HG03432 (cell line): Measurements from ENCODE around the gene ST8SIA1.
"Not testable (repeated sequence)": the region's sequence is repeated elsewhere in the genome, so short reads cannot be mapped to it uniquely, and the experiment has no call there.

Experiments used
- ATAC-seq: cut with Tn5 transposase; IDR thresholded peaks from one replicate; pipeline ENCODE4 v1.9.1; 2021; ENCODE audit warnings: mild to moderate bottlenecking, moderate library complexity; ENCODE audit not compliant: unreplicated experiment

ST8SIA1 gene

GRCh38 chr12:22334410-22335100 is at the start of gene ST8SIA1:
ST8SIA1 (minus strand) TSS chr12:22334707; CDS start chr12:22334232, 475 bp downstream.
- peak; percentile 16 for ATAC-seq

GRCh38 chr12:22380031-22380430 is 45.5 kb upstream of the ST8SIA1 start:
- ATAC-seq, result no peak

DNA sequence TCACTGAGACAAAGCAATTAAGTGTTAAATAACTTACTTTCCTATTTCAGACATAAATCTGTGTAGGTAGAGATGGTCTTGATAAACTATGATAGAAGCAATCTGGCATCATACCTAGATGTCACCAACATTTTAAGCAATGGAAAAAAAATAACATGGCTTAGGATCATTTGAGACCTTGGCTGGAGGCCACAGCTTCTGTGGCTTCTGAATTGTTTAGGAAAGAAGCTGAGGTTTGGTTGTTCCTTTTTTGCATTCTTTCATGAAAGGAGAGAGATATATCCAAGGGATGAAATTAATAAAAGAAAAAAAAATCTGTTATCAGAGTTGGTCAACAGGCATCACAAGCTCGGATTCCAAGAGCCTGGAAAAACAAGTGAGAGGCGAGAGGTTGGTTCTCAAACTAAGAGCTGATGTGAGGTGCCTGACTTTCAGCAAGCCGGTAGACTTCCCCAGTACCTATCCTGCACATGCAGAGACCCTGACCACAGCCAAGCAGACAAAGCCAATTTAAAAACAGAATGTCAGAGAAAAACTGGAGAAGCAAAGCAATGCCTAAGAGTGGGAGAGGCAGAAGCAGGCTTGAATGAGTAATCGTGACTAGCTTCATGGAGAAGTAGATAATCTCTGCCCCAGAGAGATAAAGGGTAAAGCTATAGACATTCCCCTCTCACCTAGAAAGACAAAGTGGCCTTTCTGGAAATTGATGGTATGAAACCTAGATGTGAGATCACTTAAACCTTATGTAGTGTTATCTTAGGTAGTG is 43.4 kb upstream of the ST8SIA1 start:
- no peak for ATAC-seq

DNA sequence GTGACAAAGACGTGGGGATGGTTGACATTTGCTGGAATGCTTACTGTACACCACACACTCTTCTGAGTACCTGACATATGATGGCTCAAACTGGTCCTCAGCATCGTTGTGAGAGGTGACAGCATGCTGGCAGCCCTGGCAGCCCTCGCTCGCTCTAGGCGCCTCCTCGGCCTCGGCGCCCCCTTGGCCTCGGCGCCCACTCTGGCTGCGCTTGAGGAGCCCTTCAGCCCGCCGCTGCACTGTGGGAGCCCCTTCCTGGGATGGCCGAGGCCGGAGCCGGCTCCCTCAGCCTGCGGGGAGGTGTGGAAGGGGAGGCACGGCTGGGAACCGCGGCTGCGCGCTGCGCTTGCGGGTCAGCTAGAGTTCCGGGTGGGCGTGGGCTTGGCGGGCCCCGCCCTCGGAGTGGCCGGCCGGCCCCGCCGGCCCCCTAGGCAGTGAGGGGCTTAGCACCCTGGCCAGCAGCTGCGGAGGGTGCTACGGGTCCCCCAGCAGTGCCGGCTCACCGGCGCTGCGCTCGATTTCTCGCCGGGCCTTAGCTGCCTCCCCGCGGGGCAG is 42.2 kb upstream of the ST8SIA1 start:
- ATAC-seq, result not testable (repeated sequence)

- ATAC-seq, result peak; percentile 48
Measured at GRCh38 chr12:22374508-22374907, 40.0 kb upstream of the ST8SIA1 start.

DNA sequence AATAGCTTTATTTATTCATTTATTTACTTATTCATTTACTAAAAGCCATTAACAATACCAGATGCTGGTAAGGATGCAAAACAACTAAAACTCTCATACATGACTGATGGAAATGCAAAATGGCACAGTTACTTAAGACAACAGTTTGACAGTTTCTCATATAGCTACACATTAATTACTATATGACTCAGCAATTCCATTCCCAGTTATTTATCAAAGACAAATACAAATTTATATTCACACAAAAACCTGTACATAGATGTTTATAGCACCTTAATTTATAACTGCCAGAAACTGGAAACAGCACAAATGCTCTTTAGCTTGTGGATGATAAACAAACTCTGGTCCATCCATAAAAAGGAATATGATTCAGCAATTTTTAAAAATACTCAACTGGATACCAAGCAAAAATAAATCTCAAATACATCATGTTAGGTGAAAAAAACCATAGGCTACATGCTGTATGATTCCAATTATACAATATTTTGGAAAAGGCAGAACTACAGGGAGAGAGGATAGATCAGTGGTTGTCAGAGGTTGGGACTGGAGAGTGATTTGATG is 37.9 kb upstream of the ST8SIA1 start:
- ATAC-seq, result no peak

GRCh38 chr12:22366181-22366580 is 31.7 kb upstream of the ST8SIA1 start:
- ATAC-seq, result no peak

- no peak for ATAC-seq
Measured at GRCh38 chr12:22361785-22362184, 27.3 kb upstream of the ST8SIA1 start.

GRCh38 chr12:22360774-22361173 is 26.3 kb upstream of the ST8SIA1 start:
- ATAC-seq, result no peak

- ATAC-seq, result no peak
Measured at GRCh38 chr12:22357531-22357930, 23.0 kb upstream of the ST8SIA1 start.

GRCh38 chr12:22356231-22356630 is 21.7 kb upstream of the ST8SIA1 start:
- ATAC-seq, result no peak

DNA sequence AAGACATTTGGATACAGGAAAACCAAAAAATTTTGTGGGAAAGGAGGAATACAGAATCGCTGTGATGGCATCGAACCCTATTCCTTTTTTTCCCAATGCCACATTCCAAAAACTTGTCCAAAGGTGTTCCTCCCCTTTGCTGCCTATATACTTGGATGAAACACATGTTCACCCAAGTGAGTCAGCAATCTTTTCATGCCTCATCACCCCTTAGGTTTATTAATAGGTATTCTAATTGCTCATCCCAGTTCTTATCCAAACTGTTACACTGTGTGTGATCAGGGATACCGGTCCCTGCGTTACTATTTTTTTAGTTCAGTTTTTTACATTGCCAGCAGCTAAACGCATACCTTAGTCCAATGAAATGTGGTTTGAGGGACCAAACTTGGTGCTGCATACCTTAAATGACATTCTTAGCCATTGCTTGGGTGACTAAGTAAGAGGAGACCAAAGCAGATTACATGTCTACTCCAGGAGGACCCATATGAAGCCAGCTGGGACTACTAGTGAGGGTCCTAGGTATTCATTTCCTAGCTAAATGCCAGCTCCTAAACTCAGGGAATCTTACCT is 20.6 kb upstream of the ST8SIA1 start:
- no peak for ATAC-seq

- ATAC-seq, result no peak
Measured at GRCh38 chr12:22353615-22354325, 19.3 kb upstream of the ST8SIA1 start.

DNA sequence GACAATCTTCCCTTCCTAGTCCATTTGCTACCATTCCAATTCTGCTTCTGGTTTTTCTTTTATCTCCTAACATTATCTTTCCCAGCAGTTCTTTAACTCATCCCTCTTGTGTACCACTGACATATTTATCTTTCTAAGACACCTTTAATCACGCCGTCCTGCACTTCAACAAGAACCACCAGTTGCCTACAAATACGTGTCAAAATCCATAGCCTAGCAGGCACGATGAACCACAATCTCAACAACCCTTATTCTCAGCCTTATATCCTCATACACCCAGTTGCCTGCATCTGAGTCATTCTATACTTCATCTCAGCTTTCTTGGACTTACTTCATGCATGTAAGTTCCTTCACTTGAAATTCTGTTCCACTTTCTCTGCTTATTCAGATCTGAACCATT is 16.4 kb upstream of the ST8SIA1 start:
- no peak for ATAC-seq

GRCh38 chr12:22348208-22348607 is 13.7 kb upstream of the ST8SIA1 start:
- no peak for ATAC-seq

DNA sequence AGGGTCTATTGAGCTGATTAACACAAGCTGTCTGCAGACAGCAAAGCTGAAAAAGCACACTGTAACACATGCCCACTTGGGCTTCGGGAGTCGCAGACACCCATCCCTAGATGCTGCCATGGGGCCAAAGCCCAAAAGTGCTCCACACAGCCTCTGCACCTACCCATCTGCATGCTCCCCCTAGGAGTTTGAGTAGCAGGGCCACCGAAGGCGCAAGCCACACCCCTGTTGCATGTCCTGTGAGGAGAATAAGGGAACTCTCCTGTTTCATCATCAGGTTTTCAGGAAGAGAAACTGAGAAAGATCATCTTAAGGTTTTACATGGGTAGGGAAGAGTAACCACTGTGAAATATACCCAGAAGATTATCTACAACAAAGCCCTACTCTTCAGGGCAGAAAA is 5.6 kb upstream of the ST8SIA1 start:
- ATAC-seq, result no peak

DNA sequence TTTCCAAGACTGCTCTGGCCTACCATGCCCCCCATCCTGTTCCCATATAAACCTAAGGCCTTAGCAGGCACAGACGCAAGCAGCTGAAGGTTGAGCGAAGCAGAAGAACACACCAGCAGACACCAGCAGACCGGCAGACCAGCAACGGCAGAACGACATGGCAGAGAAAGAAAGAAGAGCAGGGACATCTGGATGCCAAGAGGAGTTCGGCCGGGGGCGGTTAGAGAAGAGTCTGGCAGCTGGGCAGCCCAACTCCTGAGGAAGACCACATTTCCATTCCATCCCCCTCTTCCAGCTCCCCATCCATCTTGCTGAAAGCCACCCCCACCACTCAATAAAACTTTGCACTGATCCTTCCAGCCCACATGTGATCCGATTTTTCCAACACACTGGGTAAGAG is 5.2 kb upstream of the ST8SIA1 start:
- no peak for ATAC-seq

DNA sequence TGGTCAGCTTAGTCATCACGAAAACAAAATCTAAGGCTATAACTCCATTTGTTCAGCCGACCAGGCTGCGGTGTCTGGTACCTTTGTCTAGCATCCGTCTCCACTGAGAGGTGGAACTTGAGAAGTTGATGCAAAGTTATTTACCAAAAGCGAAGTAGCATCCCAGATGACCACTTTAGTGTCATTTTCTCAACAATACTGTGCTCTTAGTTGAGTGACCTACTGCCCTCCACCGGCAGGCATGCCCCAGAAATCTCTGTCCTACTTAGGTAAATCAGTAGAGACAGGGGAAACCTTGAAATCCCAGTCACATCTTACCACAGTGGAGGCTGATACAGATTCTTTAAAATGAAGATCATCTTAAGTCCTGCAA is 1.3 kb upstream of the ST8SIA1 start:
- ATAC-seq, result no peak

DNA sequence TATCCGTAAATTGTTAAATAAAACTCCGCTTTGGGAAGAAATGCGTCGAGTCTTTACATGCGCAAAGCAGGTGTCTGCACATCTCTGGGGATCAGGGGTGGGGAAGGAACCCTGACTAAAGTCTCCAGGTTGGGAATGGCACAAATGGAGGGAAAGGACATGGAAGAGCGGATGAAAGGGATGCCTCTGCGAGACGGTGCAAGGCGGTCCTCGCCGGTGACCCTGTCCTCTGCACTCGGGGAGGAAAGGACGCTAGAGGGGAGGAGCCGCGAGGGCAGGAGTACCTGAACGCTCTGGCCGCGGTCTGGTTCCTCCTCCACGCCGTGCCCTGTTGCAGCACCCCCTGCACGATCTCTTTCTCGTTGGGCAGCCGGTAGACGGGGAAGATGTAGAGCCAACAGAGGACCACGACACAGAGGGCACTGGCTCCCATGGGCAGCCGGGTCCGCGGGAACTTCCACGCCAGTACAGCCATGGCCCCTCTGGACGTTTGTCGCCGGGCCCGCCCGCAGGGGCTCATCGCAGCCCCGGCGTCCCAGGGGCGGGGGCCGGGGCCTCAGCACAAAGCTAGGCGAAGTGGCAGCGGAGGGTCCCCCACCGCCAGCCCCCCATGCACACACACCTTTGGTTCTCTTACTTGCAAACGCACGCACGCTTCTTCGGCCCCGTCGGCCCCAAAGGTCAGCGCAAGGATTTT is 646 bp downstream of the ST8SIA1 start:
- no peak for ATAC-seq

GRCh38 chr12:22333186-22333712 is 1.3 kb downstream of the ST8SIA1 start:
- no peak for ATAC-seq
